Spinal cord (tissue), 10 donors: Measurements from ENCODE around the gene NET1. TPM values are rescaled to one million over a fixed set of nuclear protein-coding genes. Genes with fewer than 3 reads are reported as not detected.
"Not testable (repeated sequence)": the region's sequence is repeated elsewhere in the genome, so short reads cannot be mapped to it uniquely, and the experiment has no call there.

ENCODE experiments used
- DNase-seq, 6 donors: peaks; one replicate each; pipeline versions ENCODE4 v3.0.0 to v3.0.0-alpha.2; 2013 to 2015; ENCODE audit warnings: low spot score in 6 of 6, low read depth in 4 of 6
- H3K27ac ChIP-seq: one replicate; pipeline ENCODE4 v1.5.1; 2013; ENCODE audit warnings: low read depth, low read length, control low read depth
- H3K27me3 ChIP-seq: one replicate; pipeline ENCODE4 v1.6.1; 2013; ENCODE audit warnings: low read length; ENCODE audit not compliant: control insufficient read depth, insufficient read depth
- H3K36me3 ChIP-seq: one replicate; pipeline ENCODE4 v1.6.1; 2013; ENCODE audit warnings: low read length; ENCODE audit not compliant: control insufficient read depth, insufficient read depth
- H3K4me1 ChIP-seq: one replicate; pipeline ENCODE4 v1.6.1; 2013; ENCODE audit warnings: low read length; ENCODE audit not compliant: control insufficient read depth, insufficient read depth
- H3K4me3 ChIP-seq: one replicate; pipeline ENCODE4 v1.5.1; 2013; ENCODE audit warnings: low read depth, low read length, control low read depth
- H3K9me3 ChIP-seq: one replicate; pipeline ENCODE4 v1.6.1; 2013; ENCODE audit warnings: low read length; ENCODE audit not compliant: control insufficient read depth, insufficient read depth
- WGBS: methylation state at CpG from one replicate; pipeline ENCODE4 v1.1.5; 2013; ENCODE audit warnings: missing lambda C conversion rate; ENCODE audit not compliant: insufficient coverage; 5-methylcytosine and 5-hydroxymethylcytosine counted together
- polyA plus RNA-seq, 2 donors: library from polyadenylated mRNA; unstranded; fragments of 120-200 nt; gene quantifications; one replicate each; pipeline ENCODE4 v1.2.1, GENCODE V29; 2013; ENCODE audit not compliant: insufficient read length in 2 of 2
- total RNA-seq, 2 donors: library from RNA; depleted of rRNA in 1 of 2; stranded (reverse); fragments of 120-200 nt in 1 of 2; fragments of >200 nt in 1 of 2; gene quantifications; one replicate each; pipeline versions ENCODE4 v1.2.3 to v1.2.4, GENCODE V29; 2013 to 2014
- donor health status: healthy.

NET1 gene
- total and polyA plus RNA-seq, 4 donors, result 32.4 to 190 (median 77.8) TPM

DNA sequence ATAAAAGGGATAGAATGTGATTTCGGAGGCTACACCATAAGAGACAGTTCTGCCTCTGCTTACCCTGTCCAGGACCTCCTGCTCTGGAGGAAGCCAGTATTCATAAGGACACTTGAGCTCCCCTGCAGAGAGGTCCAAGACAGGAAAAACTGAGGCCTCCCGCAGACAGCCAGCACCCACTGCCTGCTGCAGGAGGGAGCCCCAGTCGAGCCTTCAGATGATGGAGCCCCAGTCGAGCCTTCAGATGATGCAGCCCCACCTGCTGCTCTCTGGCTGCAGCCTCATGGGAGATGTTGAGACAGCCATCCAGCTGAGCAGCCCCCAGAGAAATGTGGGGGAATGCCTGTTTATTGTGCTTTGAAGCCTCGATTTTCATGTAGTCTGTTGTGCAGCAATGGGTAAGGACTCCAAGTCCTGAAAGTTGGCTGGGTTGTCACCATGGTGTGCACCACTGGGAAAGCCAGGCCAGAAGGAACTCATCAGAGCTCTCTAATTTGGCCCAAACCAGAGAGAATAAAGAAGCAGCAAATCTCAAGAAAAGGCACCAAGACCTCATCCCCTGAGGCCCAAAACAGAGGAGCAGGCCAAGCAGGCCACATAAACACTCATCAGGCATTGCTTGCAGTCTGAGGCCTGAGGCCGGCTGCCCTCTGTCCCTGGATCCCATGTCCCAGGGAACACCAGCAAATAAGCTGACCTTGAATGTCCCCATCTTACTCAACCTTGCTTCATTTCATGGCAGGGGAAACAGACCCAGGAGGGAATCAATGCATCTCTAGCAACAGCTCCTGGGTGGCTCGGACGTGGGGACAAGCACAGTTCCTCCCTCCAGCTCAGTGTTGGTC is 56.1 kb downstream of the NET1 start:
- Histone ChIP-seq H3K4me3 (no peak overlapping the region), H3K27ac (peak overlapping the region; percentile 33), H3K36me3 (no peaks in the 10 kb centered on the region), H3K27me3 (no peaks in the 10 kb centered on the region), H3K9me3 (no peaks in the 10 kb centered on the region), H3K4me1 (peaks cover 33% of the 10 kb centered on the region)
- 89% methylated on average over 8 of the region's 8 CpGs for WGBS
- DNase-seq, result no peak

DNA sequence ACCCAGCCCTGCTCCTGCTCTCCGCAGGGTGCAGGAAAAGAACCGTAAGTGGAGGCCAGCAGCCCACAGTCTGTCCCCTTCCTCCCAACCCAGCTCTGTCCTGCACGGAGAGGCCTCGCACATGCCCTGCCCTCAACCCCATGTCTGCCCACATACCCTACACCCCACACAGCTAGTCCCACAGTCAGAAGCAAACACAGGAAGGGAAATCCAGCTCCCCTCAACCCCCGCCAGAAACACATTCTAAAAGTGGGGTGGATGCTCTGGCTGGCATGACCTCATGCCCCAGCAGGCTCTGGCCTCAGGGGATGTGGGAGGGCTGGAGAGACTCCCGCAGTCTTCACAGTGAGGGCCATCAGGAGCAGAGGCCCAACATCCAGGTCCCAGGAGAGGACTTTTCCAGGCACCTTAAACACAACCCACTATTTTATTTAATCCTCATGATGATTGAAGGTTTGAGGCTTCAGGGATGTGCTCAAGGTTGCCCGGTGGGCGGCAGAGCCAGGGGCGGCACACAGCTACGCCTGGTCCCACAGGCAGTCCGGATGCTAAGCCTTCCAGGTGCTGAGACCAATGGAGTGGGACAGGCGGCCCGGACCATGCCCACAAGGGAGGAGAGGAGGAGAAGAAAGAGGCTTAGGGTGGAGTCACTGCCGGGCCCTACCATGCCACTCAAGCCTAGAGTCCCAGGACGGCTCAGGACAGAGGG is 57.1 kb downstream of the NET1 start:
- DNase-seq, result no peak
- Histone ChIP-seq H3K4me3 (no peak overlapping the region), H3K27ac (peak overlapping the region; percentile 33), H3K36me3 (no peaks in the 10 kb centered on the region), H3K4me1 (peaks cover 33% of the 10 kb centered on the region), H3K9me3 (no peaks in the 10 kb centered on the region), H3K27me3 (no peaks in the 10 kb centered on the region)
- WGBS, result 85% methylated on average over 13 of the region's 15 CpGs

DNA sequence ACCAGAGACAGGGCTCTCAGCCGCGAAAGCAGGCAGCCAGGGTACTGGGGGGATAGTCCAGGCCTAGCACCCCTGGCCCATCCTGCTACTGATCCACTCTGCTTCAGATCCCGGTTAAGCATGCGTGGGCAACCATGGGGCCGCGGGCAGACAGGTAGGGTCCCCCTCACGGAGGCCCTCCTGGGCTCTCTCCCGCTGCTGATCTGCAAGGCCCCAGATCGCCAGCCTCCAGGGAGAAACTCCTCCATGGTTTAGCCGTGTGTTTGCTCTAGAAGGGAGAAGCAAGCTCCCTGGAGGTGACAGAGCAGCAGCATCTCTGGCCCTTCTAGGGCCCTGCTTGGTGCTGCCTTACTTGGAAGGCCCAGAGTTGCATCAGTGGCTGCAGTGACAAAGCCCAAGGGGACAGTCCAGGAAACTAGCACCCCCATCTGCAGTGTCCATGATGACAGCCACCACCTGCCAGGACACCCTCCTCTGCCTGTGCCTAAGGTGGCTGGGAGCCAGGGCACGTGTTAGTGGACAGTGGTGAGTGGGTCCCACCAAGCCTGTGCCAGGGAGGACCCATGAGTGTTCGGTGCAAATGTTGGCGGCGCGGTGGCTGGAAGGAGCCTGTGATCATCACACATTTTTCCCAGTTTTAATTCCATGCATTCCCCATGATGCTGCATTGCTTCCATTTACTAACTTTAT is 57.9 kb downstream of the NET1 start:
- H3K27me3 ChIP-seq, result no peaks in the 10 kb centered on the region
- no peaks in the 10 kb centered on the region for H3K9me3 ChIP-seq
- no peak overlapping the region for H3K4me3 ChIP-seq
- no peak for DNase-seq
- peaks cover 33% of the 10 kb centered on the region for H3K4me1 ChIP-seq
- H3K27ac ChIP-seq, result no peak overlapping the region
- over 99% methylated on average over 15 of the region's 15 CpGs for WGBS
- no peaks in the 10 kb centered on the region for H3K36me3 ChIP-seq

DNA sequence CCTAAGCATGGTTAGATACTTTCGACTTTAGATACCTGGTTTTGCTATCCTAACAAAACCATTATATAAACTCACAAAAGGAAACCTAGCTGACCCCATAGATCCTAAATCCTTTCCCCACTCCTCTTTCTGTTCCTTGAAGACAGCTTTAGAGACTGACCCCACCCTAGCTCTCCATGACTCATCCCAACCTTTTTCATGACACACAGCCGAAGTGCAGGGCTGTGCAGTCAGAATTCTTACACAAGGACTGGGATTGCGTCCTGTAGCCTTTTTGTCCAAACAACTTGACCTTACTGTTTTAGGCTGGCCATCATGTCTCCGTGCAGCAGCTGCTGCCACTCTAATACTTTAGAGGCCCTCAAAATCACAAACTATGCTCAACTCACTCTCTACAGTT is 62.3 kb downstream of the NET1 start:
- not testable (repeated sequence) for H3K4me1 ChIP-seq, H3K4me3 ChIP-seq, H3K27me3 ChIP-seq, H3K36me3 ChIP-seq, H3K27ac ChIP-seq, DNase-seq, H3K9me3 ChIP-seq
- WGBS, result 93% methylated on average over 4 of the region's 4 CpGs

DNA sequence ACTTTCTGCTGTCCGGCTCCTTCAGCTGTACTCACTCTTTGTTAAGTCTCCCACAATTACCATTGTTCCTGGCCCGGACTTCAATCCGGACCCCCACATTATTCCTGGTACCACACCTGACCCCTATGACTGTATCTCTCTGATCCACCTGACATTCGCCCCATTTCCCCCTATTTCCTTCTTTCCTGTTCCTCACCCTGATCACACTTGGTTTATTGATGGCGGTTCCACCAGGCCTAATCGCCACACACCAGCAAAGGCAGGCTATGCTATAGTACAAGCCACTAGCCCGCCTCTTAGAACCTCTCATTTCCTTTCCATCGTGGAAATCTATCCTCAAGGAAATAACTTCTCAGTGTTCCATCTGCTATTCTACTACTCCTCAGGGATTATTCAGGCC is 62.7 kb downstream of the NET1 start:
- H3K4me3 ChIP-seq, H3K36me3 ChIP-seq, DNase-seq, H3K27ac ChIP-seq, H3K27me3 ChIP-seq, H3K9me3 ChIP-seq, H3K4me1 ChIP-seq: not testable (repeated sequence)
- WGBS, result 92% methylated on average over 3 of the region's 8 CpGs

DNA sequence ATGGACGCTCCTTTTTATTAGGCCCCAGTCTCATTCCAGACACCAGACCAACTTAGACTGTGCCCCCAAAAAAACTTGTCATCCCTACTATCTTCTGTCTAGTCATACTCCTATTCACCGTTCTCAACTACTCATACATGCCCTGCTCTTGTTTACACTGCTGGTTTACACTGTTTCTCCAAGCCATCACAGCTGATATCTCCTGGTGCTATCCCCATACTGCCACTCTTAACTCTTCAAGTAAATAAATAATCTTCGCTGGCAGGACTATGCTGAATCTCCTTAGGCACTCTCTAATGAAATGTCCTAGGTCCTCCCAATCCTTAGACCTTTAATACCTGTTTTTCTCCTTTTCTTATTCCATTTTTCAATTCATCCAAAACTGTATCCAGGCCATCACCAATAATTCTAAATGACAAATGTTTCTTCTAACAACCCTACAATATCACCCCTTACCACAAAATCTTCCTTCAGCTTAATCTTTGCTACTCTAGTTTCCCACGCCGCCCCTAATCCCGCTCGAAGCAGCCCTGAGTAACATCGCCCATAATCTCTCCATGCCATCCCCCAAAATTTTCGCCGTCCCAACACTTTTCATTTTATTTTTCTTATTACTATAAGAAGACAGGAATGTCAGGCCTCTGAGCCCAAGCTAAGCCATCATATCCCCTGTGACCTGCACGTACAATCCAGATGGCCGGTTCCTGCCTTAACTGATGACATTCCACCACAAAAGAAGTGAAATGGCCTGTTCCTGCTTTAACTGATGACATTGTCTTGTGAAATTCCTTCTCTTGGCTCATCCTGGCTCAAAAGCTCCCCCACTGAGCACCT is 63.8 kb downstream of the NET1 start:
- H3K27me3 ChIP-seq, DNase-seq, H3K4me3 ChIP-seq, H3K27ac ChIP-seq, H3K36me3 ChIP-seq, H3K9me3 ChIP-seq, H3K4me1 ChIP-seq: not testable (repeated sequence)
- 87% methylated on average over 10 of the region's 12 CpGs for WGBS

DNA sequence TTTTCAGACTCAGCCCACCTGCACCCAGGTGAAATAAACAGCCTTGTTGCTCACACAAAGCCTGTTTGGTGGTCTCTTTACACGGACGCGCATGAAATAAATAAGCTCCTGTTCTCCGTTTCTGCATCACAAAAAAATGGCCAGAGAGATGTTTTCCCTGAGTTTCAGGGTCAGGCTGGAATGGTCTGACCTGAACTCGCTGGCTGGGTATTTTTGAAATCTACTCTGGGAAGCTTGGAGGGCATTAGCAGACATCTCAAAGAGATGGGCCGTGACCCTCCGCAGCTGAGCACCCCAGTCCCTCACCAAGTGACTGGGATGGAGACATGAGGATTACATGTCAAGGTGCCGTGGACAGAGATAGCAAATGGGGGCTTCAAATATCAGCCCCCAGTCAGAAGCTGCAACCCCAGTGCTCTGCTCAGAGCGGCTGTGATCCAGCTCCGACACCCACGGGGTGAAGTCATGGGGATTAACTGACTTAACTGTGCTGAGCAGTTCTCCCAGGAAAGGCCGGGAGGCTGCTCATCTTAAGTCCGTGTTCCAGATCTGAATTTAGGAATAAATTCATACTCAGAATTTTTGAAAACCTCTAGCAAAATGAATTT is 64.7 kb downstream of the NET1 start:
- no peak overlapping the region for H3K27ac ChIP-seq
- no peaks in the 10 kb centered on the region for H3K4me1 ChIP-seq
- WGBS, result 70% methylated on average over 10 of the region's 13 CpGs
- no peaks in the 10 kb centered on the region for H3K9me3 ChIP-seq
- no peaks in the 10 kb centered on the region for H3K36me3 ChIP-seq
- no peak overlapping the region for H3K4me3 ChIP-seq
- no peaks in the 10 kb centered on the region for H3K27me3 ChIP-seq
- no peak for DNase-seq

- H3K9me3 ChIP-seq, result no peaks in the 10 kb centered on the region
- H3K36me3 ChIP-seq, result no peaks in the 10 kb centered on the region
- H3K27me3 ChIP-seq, result no peaks in the 10 kb centered on the region
- DNase-seq, result no peak
- H3K4me3 ChIP-seq, result no peak overlapping the region
- 89% methylated on average over 9 of the region's 11 CpGs for whole genome bisulfite sequencing
- H3K27ac ChIP-seq, result no peak overlapping the region
- H3K4me1 ChIP-seq, result no peaks in the 10 kb centered on the region
Observed at GRCh38 chr10:5477948-5478693, 65.8 kb downstream of the NET1 start.
